GM19467 (cell line): ENCODE measurements around the gene SNAPC3.

Experiments
- ATAC-seq: cut with Tn5 transposase; IDR thresholded peaks from one replicate; pipeline ENCODE4 v1.9.1; 2021; ENCODE audit warnings: mild to moderate bottlenecking, moderate library complexity; ENCODE audit not compliant: unreplicated experiment

SNAPC3 gene

GRCh38 chr9:15491950-15492349 is 69.3 kb downstream of the SNAPC3 start:
- ATAC-seq = no peak

- ATAC-seq = no peak
These were observed 69.9 kb downstream of the SNAPC3 start for GRCh38 chr9:15492485-15493150.

GRCh38 chr9:15498246-15498995 is 75.7 kb downstream of the SNAPC3 start:
- ATAC-seq = no peak

- no peak for ATAC-seq
These were observed 76.5 kb downstream of the SNAPC3 start for GRCh38 chr9:15499139-15499538.

GRCh38 chr9:15501179-15501578 is 78.5 kb downstream of the SNAPC3 start:
- ATAC-seq = no peak

- ATAC-seq = no peak
These were observed 79.1 kb downstream of the SNAPC3 start for GRCh38 chr9:15501803-15502202.

- no peak for ATAC-seq
These were observed 83.2 kb downstream of the SNAPC3 start for GRCh38 chr9:15505921-15506320.

GRCh38 chr9:15509931-15510788 is 87.5 kb downstream of the SNAPC3 start:
- ATAC-seq = peak; percentile 30

- peak; percentile 80 for ATAC-seq
These were observed 88.3 kb downstream of the SNAPC3 start, which contains the start of gene PSIP1 for GRCh38 chr9:15510789-15511575. PSIP1 (minus strand) TSS chr9:15510970; CDS start chr9:15510188, 782 bp downstream.
